Dendritic cell treated with granulocyte-macrophage colony-stimulating factor and Interleukin-4, amounts not matched to agents 40 ng/mL and 50 ng/mL, for 4 days (primary cell): ENCODE results near the gene NEIL3.
"Not testable (repeated sequence)": the region's sequence is repeated elsewhere in the genome, so short reads cannot be mapped to it uniquely, and the experiment has no call there.

Experiments
- H3K27ac Mint-ChIP-seq: one replicate; pipeline ENCODE4 v1.8.0; 2022; ENCODE audit warnings: mild to moderate bottlenecking, mixed read lengths
- H3K27me3 Mint-ChIP-seq: one replicate; pipeline ENCODE4 v1.8.0; 2022; ENCODE audit warnings: mild to moderate bottlenecking, mixed read lengths
- H3K36me3 Mint-ChIP-seq: one replicate; pipeline ENCODE4 v1.8.0; 2022; ENCODE audit warnings: low read depth, mixed read lengths
- H3K4me1 Mint-ChIP-seq: one replicate; pipeline ENCODE4 v1.8.0; 2022; ENCODE audit warnings: low read depth, mixed read lengths
- H3K4me3 Mint-ChIP-seq: one replicate; pipeline ENCODE4 v1.8.0; 2022; ENCODE audit warnings: mild to moderate bottlenecking, moderate library complexity, mixed read lengths
- H3K9me3 Mint-ChIP-seq: one replicate; pipeline ENCODE4 v1.8.0; 2022; ENCODE audit warnings: mixed read lengths
- intact Hi-C: fragments of 100-400 bp; cut with micrococcal nuclease; formaldehyde crosslinking; loops from one replicate; pipeline ENCODE4 v1.15.0; 2022

The NEIL3 gene

GRCh38 chr4:177287255-177287654 lies 22.4 kb upstream of the NEIL3 start:
- Mint-ChIP-seq H3K27me3 (no peaks in the 10 kb centered on the region), H3K27ac (peak overlapping the region; percentile 9), H3K9me3 (no peaks in the 10 kb centered on the region), H3K36me3 (no peaks in the 10 kb centered on the region), H3K4me1 (peaks cover 11% of the 10 kb centered on the region), H3K4me3 (no peak overlapping the region)
- intact Hi-C loops: no loop called here

- Mint-ChIP-seq H3K36me3 (no peaks in the 10 kb centered on the region), H3K4me3 (no peak overlapping the region), H3K27ac (no peak overlapping the region), H3K9me3 (no peaks in the 10 kb centered on the region), H3K4me1 (peaks cover 15% of the 10 kb centered on the region), H3K27me3 (no peaks in the 10 kb centered on the region)
- intact Hi-C loops: no loop called here
Observed at GRCh38 chr4:177288335-177288734, 21.3 kb upstream of the NEIL3 start.

DNA sequence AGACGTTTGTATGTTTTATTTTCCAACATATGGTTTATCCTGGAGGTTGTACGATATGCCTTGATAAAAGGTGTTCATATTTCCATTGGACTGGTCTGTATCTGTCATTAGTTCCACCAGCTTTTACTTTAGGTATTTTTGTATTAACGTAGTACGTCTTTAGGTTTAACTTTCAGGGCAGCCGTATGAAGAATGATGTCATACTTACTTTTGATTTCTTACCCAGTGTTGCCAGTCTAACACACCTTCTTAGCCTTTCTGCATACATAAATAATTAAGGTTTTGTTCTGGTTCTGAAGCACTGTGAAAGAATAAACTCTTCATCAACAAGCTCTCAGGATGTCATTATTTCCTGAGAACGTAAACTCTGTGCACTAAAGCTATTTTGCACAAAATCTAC lies 18.9 kb upstream of the NEIL3 start:
- Mint-ChIP-seq H3K9me3 (no peaks in the 10 kb centered on the region), H3K27me3 (no peaks in the 10 kb centered on the region)

GRCh38 chr4:177292171-177292570 lies 17.5 kb upstream of the NEIL3 start:
- H3K27ac Mint-ChIP-seq: no peak overlapping the region
- H3K4me1 Mint-ChIP-seq: peaks cover 20% of the 10 kb centered on the region
- H3K27me3 Mint-ChIP-seq: no peaks in the 10 kb centered on the region
- intact Hi-C loops: no loop called here
- no peaks in the 10 kb centered on the region for H3K9me3 Mint-ChIP-seq
- no peaks in the 10 kb centered on the region for H3K36me3 Mint-ChIP-seq
- no peak overlapping the region for H3K4me3 Mint-ChIP-seq

More for the DNA sequence above, 18.9 kb upstream of the NEIL3 start:
- Mint-ChIP-seq H3K27ac (no peak overlapping the region), H3K4me3 (no peak overlapping the region), H3K4me1 (peaks cover 24% of the 10 kb centered on the region), H3K36me3 (no peaks in the 10 kb centered on the region)
- intact Hi-C loops: no loop called here

DNA sequence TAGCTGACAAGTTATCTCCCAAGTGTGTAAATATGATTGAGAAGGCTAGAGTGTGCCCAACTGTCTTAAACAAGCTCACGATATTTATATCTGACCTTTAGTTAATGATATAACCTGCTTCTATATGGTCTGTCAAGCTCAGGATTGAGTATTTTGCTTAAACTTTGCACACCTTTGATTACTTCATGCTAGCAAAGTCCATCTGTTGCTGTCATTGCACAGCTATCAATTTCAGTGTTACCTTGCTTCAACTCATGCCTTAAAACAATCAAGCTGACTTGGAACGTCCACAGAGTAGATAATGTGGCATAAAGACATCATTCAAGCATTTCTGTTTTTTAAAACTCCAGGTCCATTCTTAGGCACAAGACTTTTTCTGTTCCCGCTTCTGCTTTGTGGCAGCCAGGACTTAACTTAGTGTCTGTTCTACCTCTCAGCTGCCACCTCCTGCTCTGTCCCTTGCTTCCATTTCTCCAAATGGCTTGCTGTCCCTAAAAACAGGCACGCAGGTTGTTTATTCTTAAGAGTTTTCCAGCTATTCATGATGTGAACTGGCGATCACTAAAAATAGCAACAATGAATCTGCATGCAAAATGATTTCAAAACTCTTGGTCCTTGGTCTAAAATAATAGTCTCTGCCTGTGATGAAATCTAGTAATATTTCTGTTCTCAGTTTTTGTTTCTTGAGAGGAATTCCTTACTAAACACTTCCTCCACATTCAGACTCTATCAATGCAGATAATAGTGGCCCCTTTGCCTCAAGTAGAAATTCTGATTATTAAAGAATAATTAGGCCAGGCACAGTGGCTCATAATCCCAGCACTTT lies 16.3 kb upstream of the NEIL3 start:
- intact Hi-C loops: no loop called here
- Mint-ChIP-seq H3K9me3 (peaks cover 8% of the 10 kb centered on the region), H3K4me1 (peaks cover 16% of the 10 kb centered on the region), H3K36me3 (no peaks in the 10 kb centered on the region), H3K4me3 (no peak overlapping the region), H3K27ac (no peak overlapping the region), H3K27me3 (no peaks in the 10 kb centered on the region)

DNA sequence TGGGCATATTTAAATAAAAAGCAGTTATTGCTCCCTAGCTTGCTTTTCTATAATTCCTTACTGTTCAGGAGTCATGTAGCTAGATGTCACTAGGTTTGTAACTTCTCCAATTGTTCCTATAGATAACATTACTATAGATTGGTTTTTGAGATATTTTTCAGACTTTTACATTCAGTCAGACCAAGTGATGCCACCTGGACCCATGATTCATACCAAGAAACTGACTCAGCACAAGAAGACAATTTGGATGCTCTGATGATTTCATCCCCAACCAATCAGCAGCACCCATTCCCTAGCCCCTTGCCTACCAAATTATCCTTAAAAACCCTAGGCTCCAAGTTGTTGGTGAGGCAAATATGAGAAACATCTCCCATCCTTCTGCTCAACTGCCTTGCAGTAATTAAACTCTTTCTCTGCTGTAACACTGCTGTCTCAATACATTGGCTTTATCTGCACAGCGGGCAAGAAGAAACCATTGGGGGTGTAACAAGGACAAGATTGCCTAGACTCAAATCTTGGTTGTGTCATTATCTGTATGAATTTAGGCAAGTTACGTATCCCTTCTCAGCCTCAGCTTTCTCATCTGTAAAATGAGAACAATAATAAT lies 11.8 kb upstream of the NEIL3 start:
- no peak overlapping the region for H3K27ac Mint-ChIP-seq
- peaks cover 22% of the 10 kb centered on the region for H3K4me1 Mint-ChIP-seq
- intact Hi-C loops: no loop called here
- no peak overlapping the region for H3K4me3 Mint-ChIP-seq
- H3K36me3 Mint-ChIP-seq: no peaks in the 10 kb centered on the region
- no peaks in the 10 kb centered on the region for H3K27me3 Mint-ChIP-seq
- peaks cover 8% of the 10 kb centered on the region for H3K9me3 Mint-ChIP-seq

DNA sequence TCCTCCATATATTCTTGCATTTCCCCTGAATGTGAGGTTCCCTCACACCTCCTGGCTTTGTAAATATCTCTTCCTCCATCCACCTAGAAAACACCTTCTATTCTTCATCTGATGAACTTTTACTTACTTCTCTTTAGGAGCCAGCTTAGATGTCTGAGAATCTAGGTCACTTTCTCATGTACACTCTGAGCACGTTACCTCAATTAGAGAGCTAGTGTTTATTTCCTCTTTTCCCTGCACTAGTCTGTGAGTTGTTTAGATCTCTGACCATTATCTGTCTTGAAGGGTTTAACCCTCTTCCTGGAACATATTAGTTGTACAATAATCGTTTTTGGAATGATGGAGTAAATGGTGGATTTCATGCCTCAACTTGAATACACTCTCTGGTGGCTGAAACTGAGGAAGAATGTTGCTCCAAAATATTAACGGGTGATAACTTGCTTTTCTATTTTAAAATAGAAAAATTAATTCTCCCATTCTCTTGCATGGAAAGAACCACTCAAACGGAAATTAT lies 8.5 kb upstream of the NEIL3 start:
- H3K27ac Mint-ChIP-seq: no peak overlapping the region
- no peaks in the 10 kb centered on the region for H3K36me3 Mint-ChIP-seq
- no peaks in the 10 kb centered on the region for H3K27me3 Mint-ChIP-seq
- peaks cover 6% of the 10 kb centered on the region for H3K4me1 Mint-ChIP-seq
- intact Hi-C loops: loop anchor here (10.0 kb wide), 1 partner anchor 976 kb away; no protein-coding TSS in a partner anchor
- no peak overlapping the region for H3K4me3 Mint-ChIP-seq
- peaks cover 8% of the 10 kb centered on the region for H3K9me3 Mint-ChIP-seq

DNA sequence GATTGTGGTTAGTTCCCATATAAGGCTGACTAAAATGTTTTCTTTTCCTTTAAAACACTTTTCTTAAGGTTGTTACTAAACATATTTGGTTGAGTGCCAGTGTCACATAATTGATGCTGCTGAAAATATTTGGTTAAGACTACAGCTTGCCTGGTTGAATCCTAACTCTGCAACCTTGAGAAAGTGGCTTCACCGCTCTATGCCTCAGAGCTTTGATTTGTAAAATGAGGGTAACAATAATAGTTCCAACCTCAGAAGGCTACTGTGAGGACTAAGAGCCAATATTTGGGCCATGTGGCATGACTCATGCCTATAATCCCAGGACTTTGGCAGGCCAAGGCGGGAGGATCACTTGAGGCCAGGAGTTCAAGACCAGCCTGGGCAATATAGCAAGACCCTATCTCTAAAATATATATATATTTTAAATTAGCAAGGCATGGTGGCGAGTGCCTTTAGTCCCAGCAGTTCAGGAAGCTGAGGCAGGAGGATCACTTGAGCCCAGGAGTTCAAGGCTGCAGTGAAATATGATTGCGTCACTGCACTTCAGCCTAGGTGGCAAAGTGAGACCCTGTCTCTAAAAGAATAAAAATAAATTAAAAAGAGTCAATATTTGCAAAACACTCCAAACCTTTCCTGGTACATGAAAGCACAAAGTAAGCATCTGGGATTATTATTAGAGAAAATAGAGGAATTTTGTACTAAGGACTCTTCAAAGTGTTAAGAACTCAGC lies 7.1 kb upstream of the NEIL3 start:
- Mint-ChIP-seq H3K27ac (no peak overlapping the region), H3K4me3 (no peak overlapping the region), H3K4me1 (peaks cover 6% of the 10 kb centered on the region), H3K27me3 (no peaks in the 10 kb centered on the region), H3K36me3 (no peaks in the 10 kb centered on the region), H3K9me3 (peaks cover 8% of the 10 kb centered on the region)
- intact Hi-C loops: loop anchor here (10.0 kb wide), 1 partner anchor 978 kb away; no protein-coding TSS in a partner anchor

- H3K9me3 Mint-ChIP-seq: no peaks in the 10 kb centered on the region
- no peaks in the 10 kb centered on the region for H3K36me3 Mint-ChIP-seq
- intact Hi-C loops: loop anchor here (10.0 kb wide), 1 partner anchor 979 kb away; no protein-coding TSS in a partner anchor
- no peaks in the 10 kb centered on the region for H3K27me3 Mint-ChIP-seq
- H3K4me3 Mint-ChIP-seq: no peak overlapping the region
- H3K27ac Mint-ChIP-seq: no peak overlapping the region
- peaks cover 18% of the 10 kb centered on the region for H3K4me1 Mint-ChIP-seq
Observed at GRCh38 chr4:177304094-177304493, 5.6 kb upstream of the NEIL3 start.

GRCh38 chr4:177304864-177305263 lies 4.8 kb upstream of the NEIL3 start:
- not testable (repeated sequence) for H3K36me3 Mint-ChIP-seq, H3K27me3 Mint-ChIP-seq
- intact Hi-C loops: loop anchor here (10.0 kb wide), 1 partner anchor 980 kb away; no protein-coding TSS in a partner anchor

GRCh38 chr4:177308125-177308524 lies 1.5 kb upstream of the NEIL3 start:
- Mint-ChIP-seq H3K4me3 (no peak overlapping the region), H3K27ac (no peak overlapping the region), H3K36me3 (peaks cover 6% of the 10 kb centered on the region), H3K27me3 (no peaks in the 10 kb centered on the region), H3K9me3 (no peaks in the 10 kb centered on the region), H3K4me1 (peaks cover 26% of the 10 kb centered on the region)
- intact Hi-C loops: loop anchor here (10.0 kb wide), 1 partner anchor 983 kb away; no protein-coding TSS in a partner anchor

More at GRCh38 chr4:177304864-177305263, 4.8 kb upstream of the NEIL3 start:
- H3K9me3 Mint-ChIP-seq, H3K27ac Mint-ChIP-seq, H3K4me3 Mint-ChIP-seq: not testable (repeated sequence)
- H3K4me1 Mint-ChIP-seq: peaks cover 25% of the 10 kb centered on the region

- peak overlapping the region; percentile 79 for H3K27ac Mint-ChIP-seq
- no peaks in the 10 kb centered on the region for H3K27me3 Mint-ChIP-seq
- intact Hi-C loops: loop anchor here (1.0 to 10.0 kb wide), 2 partner anchors 133 to 984 kb away; partner anchors contain the start of gene AGA
- H3K36me3 Mint-ChIP-seq: peaks cover 6% of the 10 kb centered on the region
- peaks cover 26% of the 10 kb centered on the region for H3K4me1 Mint-ChIP-seq
- H3K9me3 Mint-ChIP-seq: no peaks in the 10 kb centered on the region
- H3K4me3 Mint-ChIP-seq: peak overlapping the region; percentile 98
Observed at GRCh38 chr4:177308847-177309521, 690 bp upstream of the NEIL3 start.

DNA sequence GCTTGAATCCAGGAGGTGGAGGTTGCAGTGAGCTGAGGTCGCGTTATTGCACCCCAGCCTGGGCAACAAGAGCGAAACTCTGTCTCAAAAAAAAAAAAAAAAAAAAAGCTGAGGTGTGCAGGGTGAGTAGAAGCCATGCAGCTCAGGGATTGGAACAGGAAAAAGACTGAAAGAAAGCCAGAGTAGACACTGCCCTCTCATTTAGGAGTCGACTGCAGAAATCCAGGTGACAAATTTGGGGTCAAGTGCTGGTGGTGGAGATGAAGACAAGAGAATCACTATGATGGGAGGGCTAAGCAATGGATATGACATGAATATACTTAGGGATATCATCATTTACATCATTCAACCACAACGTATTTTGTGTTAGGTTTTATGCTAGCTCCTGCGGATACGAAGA lies 1.9 kb downstream of the NEIL3 start:
- H3K4me1 Mint-ChIP-seq: peaks cover 39% of the 10 kb centered on the region
- intact Hi-C loops: no loop called here
- no peaks in the 10 kb centered on the region for H3K9me3 Mint-ChIP-seq
- no peak overlapping the region for H3K4me3 Mint-ChIP-seq
- peaks cover 6% of the 10 kb centered on the region for H3K36me3 Mint-ChIP-seq
- no peak overlapping the region for H3K27ac Mint-ChIP-seq
- no peaks in the 10 kb centered on the region for H3K27me3 Mint-ChIP-seq
